IMR-90 (cell line): ENCODE measurements around the gene EFS. TPM values are rescaled to one million over a fixed set of nuclear protein-coding genes. Genes with fewer than 3 reads are reported as not detected.

Experiments
- ATAC-seq: fragments of 200-7000 bp; cut with Tn5 transposase; 2 replicates; pipeline ENCODE4 v1.9.1; 2020; ENCODE audit warnings: low read depth, mild to moderate bottlenecking, moderate library complexity
- BruUV-seq: library from RNA; stranded (reverse); fragments of 400-500 nt; replicated peaks from 2 replicates; lab custom pipeline; 2021; lab: Mats Ljungman, UMichigan
- CTCF ChIA-PET: fragments of 300-600 bp; formaldehyde crosslinking; extraction: SDS; loops from one replicate; lab custom pipeline; 2021; ENCODE audit warnings: antibody characterized with exemption; lab: Yijun Ruan, JAX
- POLR2A ChIA-PET: fragments of 300-600 bp; sonication (Branson Sonifier 250); formaldehyde crosslinking; loops from one replicate; lab custom pipeline; 2022; ENCODE audit warnings: antibody characterized with exemption; ENCODE audit not compliant: unreplicated experiment; lab: Charles Lee
- DNase-seq: peaks from one replicate; pipeline ENCODE4 v3.0.0; 2013
- H2AFZ ChIP-seq: replicated peaks from 2 replicates; pipeline ENCODE3; 2013; ENCODE audit warnings: low read length, mild to moderate bottlenecking; ENCODE audit not compliant: poor library complexity
- H2AK5ac ChIP-seq: 2 replicates; pipeline ENCODE4 v1.6.1; 2013; ENCODE audit warnings: low read depth, low read length, inconsistent platforms
- H2AK9ac ChIP-seq: replicated peaks from 2 replicates; pipeline ENCODE3; 2013; ENCODE audit warnings: mild to moderate bottlenecking, low read depth, low read length, moderate library complexity; ENCODE audit not compliant: poor library complexity
- H2BK120ac ChIP-seq: 2 replicates; pipeline ENCODE4 v1.6.1; 2013; ENCODE audit warnings: low read depth, low read length, inconsistent platforms
- H2BK15ac ChIP-seq: 3 replicates; pipeline ENCODE4 v1.6.1; 2013; ENCODE audit warnings: low read depth, low read length, inconsistent platforms
- H2BK20ac ChIP-seq: 2 replicates; pipeline ENCODE4 v1.6.1; 2013; ENCODE audit warnings: low read depth, mild to moderate bottlenecking, inconsistent platforms, low read length, moderate library complexity
- H2BK5ac ChIP-seq: 2 replicates; pipeline ENCODE4 v1.6.1; 2013; ENCODE audit warnings: mild to moderate bottlenecking, low read depth, low read length, inconsistent platforms; ENCODE audit not compliant: poor library complexity, severe bottlenecking
- H3K14ac ChIP-seq: replicated peaks from 2 replicates; pipeline ENCODE4 v1.6.1; 2013; ENCODE audit warnings: low read depth, low read length, inconsistent platforms
- H3K18ac ChIP-seq: 2 replicates; pipeline ENCODE4 v1.6.1; 2013; ENCODE audit warnings: low read depth, low read length, control low read depth
- H3K23ac ChIP-seq: 2 replicates; pipeline ENCODE4 v1.6.1; 2013; ENCODE audit warnings: low read depth, low read length, inconsistent platforms
- H3K27ac ChIP-seq: 2 replicates; pipeline ENCODE4 v1.5.1; 2013; ENCODE audit warnings: mild to moderate bottlenecking, control low read depth, low read length; ENCODE audit not compliant: insufficient read depth
- H3K27me3 ChIP-seq: 2 replicates; pipeline ENCODE4 v1.6.1; 2013; ENCODE audit warnings: low read length; ENCODE audit not compliant: control insufficient read depth, insufficient read depth
- H3K36me3 ChIP-seq: 2 replicates; pipeline ENCODE4 v1.6.1; 2013; ENCODE audit warnings: low read length, mixed read lengths; ENCODE audit not compliant: control insufficient read depth, insufficient read depth
- H3K4ac ChIP-seq: 2 replicates; pipeline ENCODE4 v1.6.1; 2013; ENCODE audit warnings: low read depth, low read length, inconsistent platforms
- H3K4me1 ChIP-seq: 2 replicates; pipeline ENCODE4 v1.6.1; 2013; ENCODE audit warnings: low read length, mixed read lengths; ENCODE audit not compliant: control insufficient read depth, insufficient read depth
- H3K4me2 ChIP-seq: 2 replicates; pipeline ENCODE4 v1.6.1; 2013; ENCODE audit warnings: low read depth, mild to moderate bottlenecking, control low read depth, low read length, moderate library complexity
- H3K4me3 ChIP-seq: 2 replicates; pipeline ENCODE4 v1.5.1; 2013; ENCODE audit warnings: low read depth, mild to moderate bottlenecking, control low read depth, low read length, moderate library complexity; ENCODE audit not compliant: insufficient read depth
- H3K56ac ChIP-seq: 2 replicates; pipeline ENCODE4 v1.6.1; 2013; ENCODE audit warnings: low read length, inconsistent platforms; ENCODE audit not compliant: insufficient read depth; ENCODE audit errors: extremely low read depth
- H3K79me1 ChIP-seq, 2 experiments: 2 replicates each; pipeline ENCODE4 v1.6.1; 2013; ENCODE audit warnings: low read length in 2 of 2, inconsistent platforms in 1 of 2, low read depth in 1 of 2
- H3K9ac ChIP-seq: 2 replicates; pipeline ENCODE4 v1.6.1; 2013; ENCODE audit warnings: low read depth, low read length, control low read depth
- H3K9me1 ChIP-seq: 2 replicates; pipeline ENCODE4 v1.6.1; 2013; ENCODE audit warnings: low read length, inconsistent platforms; ENCODE audit not compliant: insufficient read depth
- H3K9me3 ChIP-seq: 2 replicates; pipeline ENCODE4 v1.6.1; 2013; ENCODE audit warnings: low read length; ENCODE audit not compliant: control insufficient read depth, insufficient read depth
- H4K20me1 ChIP-seq: 2 replicates; pipeline ENCODE4 v1.6.1; 2013; ENCODE audit warnings: low read length, inconsistent platforms; ENCODE audit not compliant: insufficient read depth
- H4K5ac ChIP-seq: 2 replicates; pipeline ENCODE4 v1.6.1; 2013; ENCODE audit warnings: mild to moderate bottlenecking, low read depth, low read length, control low read depth
- H4K8ac ChIP-seq, 2 experiments: 2 replicates each; pipeline ENCODE4 v1.6.1; 2013; ENCODE audit warnings: low read depth in 2 of 2, low read length in 2 of 2, control low read depth in 1 of 2, inconsistent platforms in 1 of 2
- H4K91ac ChIP-seq: 2 replicates; pipeline ENCODE4 v1.6.1; 2013; ENCODE audit warnings: low read depth, low read length, inconsistent platforms; ENCODE audit not compliant: insufficient read depth
- BHLHE40 ChIP-seq: fragments of 150-350 bp; IDR thresholded peaks from 2 replicates; pipeline ENCODE4 v1.6.1; 2016; ENCODE audit warnings: mild to moderate bottlenecking, low read depth, low read length
- CEBPB ChIP-seq: IDR thresholded peaks from 2 replicates; pipeline ENCODE4 v1.6.1; 2012; ENCODE audit warnings: low read depth, low read length, improper control_type of control experiment
- CHD1 ChIP-seq: IDR thresholded peaks from 2 replicates; pipeline ENCODE4 v1.6.1; 2012; ENCODE audit warnings: low read depth, low read length, improper control_type of control experiment
- CTCF ChIP-seq: conservative IDR thresholded peaks from 2 replicates; pipeline ENCODE4 v1.5.1; 2012; ENCODE audit warnings: mild to moderate bottlenecking, low read depth, low read length, improper control_type of control experiment
- ELK1 ChIP-seq: fragments of 150-350 bp; IDR thresholded peaks from 2 replicates; pipeline ENCODE4 v1.6.1; 2016; ENCODE audit warnings: low read depth, mild to moderate bottlenecking, low read length, moderate library complexity, borderline replicate concordance
- FOS ChIP-seq: fragments of 150-350 bp; IDR thresholded peaks from 2 replicates; pipeline ENCODE4 v1.6.1; 2016; ENCODE audit warnings: low read depth, low read length
- MAFK ChIP-seq: IDR thresholded peaks from 2 replicates; pipeline ENCODE4 v1.6.1; 2012; ENCODE audit warnings: low read depth, low read length, improper control_type of control experiment
- MAZ ChIP-seq: IDR thresholded peaks from 2 replicates; pipeline ENCODE4 v1.6.1; 2012; ENCODE audit warnings: low read depth, mild to moderate bottlenecking, low read length, improper control_type of control experiment, moderate library complexity, borderline replicate concordance
- MXI1 ChIP-seq: IDR thresholded peaks from 2 replicates; pipeline ENCODE4 v1.6.1; 2012; ENCODE audit warnings: low read depth, mild to moderate bottlenecking, low read length, moderate library complexity, borderline replicate concordance
- NFE2L2 ChIP-seq: fragments of 150-350 bp; IDR thresholded peaks from 2 replicates; pipeline ENCODE4 v1.6.1; 2016; ENCODE audit warnings: low read depth, mild to moderate bottlenecking, low read length
- POLR2A ChIP-seq: IDR thresholded peaks from 2 replicates; pipeline ENCODE4 v1.6.1; 2012; ENCODE audit warnings: mild to moderate bottlenecking, low read depth, low read length
- RAD21 ChIP-seq: IDR thresholded peaks from 2 replicates; pipeline ENCODE4 v1.6.1; 2012; ENCODE audit warnings: low read length, improper control_type of control experiment
- RCOR1 ChIP-seq: IDR thresholded peaks from 2 replicates; pipeline ENCODE4 v1.6.1; 2012; ENCODE audit warnings: mild to moderate bottlenecking, low read length, improper control_type of control experiment; ENCODE audit not compliant: insufficient replicate concordance
- RFX5 ChIP-seq: IDR thresholded peaks from 2 replicates; pipeline ENCODE4 v1.8.0; 2012; ENCODE audit warnings: low read depth, mild to moderate bottlenecking, low read length, moderate library complexity
- SMC3 ChIP-seq: fragments of 150-350 bp; IDR thresholded peaks from 2 replicates; pipeline ENCODE4 v1.6.1; 2016; ENCODE audit warnings: low read depth, mild to moderate bottlenecking, antibody characterized with exemption, low read length, moderate library complexity
- USF2 ChIP-seq: fragments of 150-350 bp; IDR thresholded peaks from 2 replicates; pipeline ENCODE4 v1.6.1; 2017; ENCODE audit warnings: mild to moderate bottlenecking, antibody characterized with exemption, low read length, low read depth
- WGBS, 2 experiments: methylation state at CpG; one replicate each; pipeline versions ENCODE4 v1.1.5 to v1.1.7; 2013; ENCODE audit warnings: missing lambda C conversion rate in 2 of 2; ENCODE audit not compliant: insufficient read length in 1 of 2; ENCODE audit errors: extremely low coverage in 2 of 2; 5-methylcytosine and 5-hydroxymethylcytosine counted together
- dilution Hi-C: fragments of 300-500 bp; cut with HindIII; formaldehyde crosslinking; loops from one replicate; pipeline ENCODE4 v1.14.3; 2018; ENCODE audit warnings: low sequenced_read_pairs; ENCODE audit not compliant: unreplicated experiment
- in situ Hi-C: fragments of 300-500 bp; cut with MboI; formaldehyde crosslinking; loops from 3 replicates; pipeline ENCODE4 v1.14.3; 2019; ENCODE audit warnings: low sequenced_read_pairs, inconsistent platforms, mixed read lengths
- intact Hi-C: fragments of 100-400 bp; cut with micrococcal nuclease; formaldehyde crosslinking; loops from 2 replicates; pipeline ENCODE4 v1.10.0; 2022
- polyA plus RNA-seq, 3 experiments: library from polyadenylated mRNA; depleted of rRNA; stranded (reverse); fragments of >200 nt; gene quantifications; 2 replicates each; pipeline ENCODE4 v1.2.3, GENCODE V29; 2012; ENCODE audit warnings: low replicate concordance in 1 of 3
- total RNA-seq: library from RNA; depleted of rRNA; stranded (reverse); fragments of >200 nt; gene quantifications from 2 replicates; pipeline ENCODE4 v1.2.3, GENCODE V29; 2012

EFS gene
- total and polyA plus RNA-seq, 2 of the 4 experiments (the other 2 are of a cell fraction), result 2.2 to 11.6 TPM

- no peaks in the 10 kb centered on the region for H3K9me3 ChIP-seq
- peaks cover 4 to 25% of the 10 kb centered on the region in 2 experiments; a peak in 2 of 4 replicates for H3K79me1 ChIP-seq
- dilution Hi-C loops, result no loop called here
- H4K5ac ChIP-seq, result no peak overlapping the region
- no peak overlapping the region for H4K91ac ChIP-seq
- H3K4me3 ChIP-seq, result no peak overlapping the region
- H3K27me3 ChIP-seq, result no peaks in the 10 kb centered on the region
- H2BK20ac ChIP-seq, result no peak overlapping the region
- no peak overlapping the region for H3K9ac ChIP-seq
- CTCF ChIA-PET, result interaction anchor here (0.8 kb wide), 1 partner anchor 11 kb away, joined by 3 read pairs; no protein-coding TSS in a partner anchor
- H4K20me1 ChIP-seq, result peaks cover 12% of the 10 kb centered on the region; the same call in 1 of the 2 replicates
- H2AK9ac ChIP-seq, result peak overlapping the region; percentile 68
- POLR2A ChIA-PET, result no interaction called here
- H2BK15ac ChIP-seq, result no peak overlapping the region
- peaks cover 36% of the 10 kb centered on the region for H3K36me3 ChIP-seq
- H3K27ac ChIP-seq, result no peak overlapping the region
- no peak overlapping the region for H3K14ac ChIP-seq
- no peak overlapping the region for H3K4me2 ChIP-seq
- no peak overlapping the region for H2AFZ ChIP-seq
- H3K18ac ChIP-seq, result no peak overlapping the region
- H3K56ac ChIP-seq, result no peak overlapping the region
- H2BK120ac ChIP-seq, result no peak overlapping the region
- ATAC-seq (no peak), DNase-seq (no peak)
- TF ChIP-seq RCOR1 (no peak), MXI1 (no peak), CTCF (no peak), MAZ (no peak), RAD21 (no peak), ELK1 (no peak), NFE2L2 (no peak), MAFK (no peak), POLR2A (no peak), CEBPB (no peak), CHD1 (no peak), RFX5 (no peak), BHLHE40 (no peak), SMC3 (no peak), FOS (no peak), USF2 (no peak)
- intact Hi-C loops, result no loop called here
- in situ Hi-C loops, result no loop called here
- no TSS peak for BruUV-seq
- H2BK5ac ChIP-seq, result no peak overlapping the region
- no peak overlapping the region for H4K8ac ChIP-seq
- H3K4me1 ChIP-seq, result peaks cover 2% of the 10 kb centered on the region
- H2AK5ac ChIP-seq, result no peak overlapping the region
- peaks cover 6% of the 10 kb centered on the region; the same call in 1 of the 2 replicates for H3K9me1 ChIP-seq
- H3K4ac ChIP-seq, result no peak overlapping the region
- 89% methylated on average over 4 of the region's 12 CpGs; no CpG with 5 or more reads in 1 of the 2 experiments for WGBS, 2 experiments
- no peak overlapping the region for H3K23ac ChIP-seq
These were observed 6.3 kb downstream of the EFS start for GRCh38 chr14:23358553-23359166.
